GM19468 (cell line): ENCODE results near the gene CC2D2B.

ENCODE experiments used
- ATAC-seq: cut with Tn5 transposase; IDR thresholded peaks from one replicate; pipeline ENCODE4 v1.9.1; 2021; ENCODE audit warnings: mild to moderate bottlenecking, moderate library complexity, moderate number of reproducible peaks; ENCODE audit not compliant: unreplicated experiment; ENCODE audit errors: extremely low read depth

The CC2D2B gene

GRCh38 chr10:96073722-96074121 lies 165.9 kb downstream of the CC2D2B start:
- ATAC-seq: no peak

- ATAC-seq: no peak
Measured at GRCh38 chr10:96074776-96075175, 167.0 kb downstream of the CC2D2B start.

GRCh38 chr10:96075977-96076376 lies 168.2 kb downstream of the CC2D2B start:
- no peak for ATAC-seq

GRCh38 chr10:96077156-96077555 lies 169.4 kb downstream of the CC2D2B start:
- ATAC-seq: no peak

GRCh38 chr10:96082153-96082552 lies 174.4 kb downstream of the CC2D2B start:
- ATAC-seq: no peak
